GM18502 (cell line): ENCODE measurements around the gene UBE2Z.

Experiments used
- ATAC-seq: cut with Tn5 transposase; IDR thresholded peaks from one replicate; pipeline ENCODE4 v1.9.1; 2021; ENCODE audit warnings: mild to moderate bottlenecking; ENCODE audit not compliant: unreplicated experiment, poor library complexity

UBE2Z gene

DNA sequence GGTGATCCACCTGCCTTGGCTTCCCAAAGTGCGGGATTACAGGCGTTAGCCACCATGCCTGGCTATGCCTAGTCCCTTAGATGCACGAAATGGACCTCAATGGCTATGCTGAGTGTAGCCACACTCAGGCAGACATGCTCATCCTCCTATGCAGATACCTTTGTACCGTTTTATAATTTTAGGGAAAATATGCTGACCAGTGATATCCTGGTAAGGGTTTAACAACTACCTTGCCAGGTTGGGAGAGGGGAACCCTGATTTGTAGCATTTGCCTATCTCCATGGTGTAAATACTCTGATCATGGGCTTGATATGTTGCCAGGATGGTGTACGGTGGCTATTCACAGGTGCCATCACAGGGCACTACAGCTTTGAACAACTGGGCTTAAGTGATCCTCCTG lies 43.4 kb downstream of the UBE2Z start:
- ATAC-seq = no peak

DNA sequence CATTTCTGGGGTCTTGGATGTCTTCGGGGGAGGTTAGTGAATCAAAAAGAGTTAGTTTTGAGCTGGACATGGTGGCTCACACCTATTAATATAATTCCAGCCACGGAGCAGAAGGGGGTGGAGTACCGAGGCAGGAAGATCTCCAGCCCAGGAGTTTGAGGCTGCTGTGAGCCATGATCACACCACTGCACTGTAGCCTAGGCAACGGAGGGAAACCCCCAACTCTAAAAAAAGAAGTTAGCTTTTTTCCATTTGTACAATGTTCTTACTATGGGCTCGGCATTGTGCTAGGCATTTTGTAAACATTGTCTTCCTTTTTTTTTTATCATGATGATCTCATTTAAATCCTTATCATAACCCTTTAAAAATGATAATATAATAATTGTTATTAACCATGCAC lies 44.7 kb downstream of the UBE2Z start:
- ATAC-seq = no peak

DNA sequence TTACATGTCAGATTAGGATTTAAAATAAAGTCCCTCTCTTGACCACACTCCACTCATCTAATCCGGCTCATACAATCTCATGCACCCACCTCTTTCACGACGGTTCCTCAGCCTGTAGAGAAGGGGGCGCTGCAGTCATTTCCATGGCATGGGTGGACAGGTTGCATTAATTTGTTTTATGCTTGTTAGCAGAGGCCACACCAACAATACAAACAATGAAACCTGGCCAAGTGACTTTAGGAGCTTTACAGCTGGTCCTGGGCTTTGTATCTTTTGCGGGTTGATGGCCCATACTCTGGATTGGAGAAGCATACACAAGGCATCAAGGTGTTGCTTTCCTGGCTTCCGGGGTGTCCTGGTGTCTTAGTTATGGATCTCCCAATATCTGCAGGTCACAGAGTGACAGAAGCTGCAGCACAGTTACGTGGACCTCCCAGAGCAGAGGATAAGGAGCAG lies 46.1 kb downstream of the UBE2Z start:
- ATAC-seq = no peak

- ATAC-seq = no peak
Measured at GRCh38 chr17:48960834-48961515, 52.8 kb downstream of the UBE2Z start.

- ATAC-seq = no peak
Measured at GRCh38 chr17:48961516-48962233, 53.5 kb downstream of the UBE2Z start.

GRCh38 chr17:48970224-48970623 lies 62.0 kb downstream of the UBE2Z start:
- no peak for ATAC-seq

GRCh38 chr17:48970865-48971687 lies 62.9 kb downstream of the UBE2Z start:
- no peak for ATAC-seq

DNA sequence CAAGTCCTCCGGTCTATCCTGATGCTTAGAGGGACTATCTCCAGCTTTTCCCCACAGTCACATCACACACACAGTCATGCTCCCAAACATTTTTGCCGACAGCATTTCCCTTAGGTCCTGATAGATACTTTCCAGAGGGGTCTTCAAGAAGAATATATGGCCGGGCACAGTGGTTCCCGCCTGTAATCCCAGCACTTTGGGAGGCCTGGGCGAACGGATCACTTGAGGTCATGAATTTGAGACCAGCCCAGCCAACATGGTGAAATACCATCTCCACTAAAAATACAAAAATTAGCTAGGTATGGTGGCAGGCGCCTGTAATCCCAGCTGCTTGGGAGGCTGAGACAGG lies 64.5 kb downstream of the UBE2Z start:
- no peak for ATAC-seq

DNA sequence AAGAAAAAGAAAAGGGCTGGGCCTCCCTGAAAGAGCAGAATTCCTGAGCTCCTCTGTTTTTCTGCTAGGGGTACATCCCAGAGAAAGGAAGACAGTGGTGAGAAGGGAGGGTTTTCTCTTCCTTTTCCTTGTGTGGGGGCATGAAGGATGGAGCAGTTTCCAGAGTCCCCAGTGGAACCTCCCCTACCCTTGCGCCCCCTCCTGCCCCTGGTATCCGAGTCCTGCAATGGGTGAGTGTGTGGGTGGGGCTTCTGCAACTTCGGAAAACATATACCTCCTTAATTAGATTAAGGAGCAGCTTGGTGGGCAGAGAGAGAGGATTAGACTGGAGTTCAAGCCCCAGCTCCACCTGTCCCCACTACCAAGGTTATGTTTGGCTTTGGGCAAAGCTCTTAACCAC lies 65.6 kb downstream of the UBE2Z start:
- no peak for ATAC-seq
